ENCODE results near the gene BCKDHA.

GRCh38 chr19:41437944-41438574 lies 40.4 kb downstream of the BCKDHA start:
- TF ChIP-seq EZH2 (IDR thresholded peaks at IDR 0.05; ENCODE audit: borderline replicate concordance, low read depth, low read length) (no peak), CTCF (IDR thresholded peaks at IDR 0.05 in 2 of 3, conservative IDR thresholded peaks at IDR 0.05 in 1 of 3; ENCODE audit: insufficient read depth in 2 of 3, low read depth in 1 of 3, low read length in 3 of 3) (no peak)

Data from K562 (cell line).